ENCODE data around the gene CDK14.

CDK14 gene

DNA sequence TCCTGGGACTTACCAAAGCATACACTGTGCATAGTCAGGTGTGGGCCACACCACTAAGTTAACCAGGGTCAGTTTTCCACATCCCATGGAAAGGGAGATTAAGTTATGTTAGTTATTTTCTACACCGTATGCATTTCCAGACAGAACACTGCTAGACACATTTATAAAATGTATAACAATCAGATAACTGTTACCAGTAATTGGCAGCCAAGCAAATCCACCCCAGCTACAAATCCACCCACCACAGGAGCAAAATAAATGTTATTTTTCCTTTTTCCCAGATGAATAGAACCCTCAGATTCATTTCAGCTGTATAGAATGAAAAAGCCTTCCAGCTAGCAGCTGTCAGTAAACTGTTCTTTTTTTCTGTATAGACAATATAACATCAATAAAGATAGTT is 411.2 kb downstream of the CDK14 start:
- no peak for DNase-seq (ENCODE audit: low spot score)

DNA sequence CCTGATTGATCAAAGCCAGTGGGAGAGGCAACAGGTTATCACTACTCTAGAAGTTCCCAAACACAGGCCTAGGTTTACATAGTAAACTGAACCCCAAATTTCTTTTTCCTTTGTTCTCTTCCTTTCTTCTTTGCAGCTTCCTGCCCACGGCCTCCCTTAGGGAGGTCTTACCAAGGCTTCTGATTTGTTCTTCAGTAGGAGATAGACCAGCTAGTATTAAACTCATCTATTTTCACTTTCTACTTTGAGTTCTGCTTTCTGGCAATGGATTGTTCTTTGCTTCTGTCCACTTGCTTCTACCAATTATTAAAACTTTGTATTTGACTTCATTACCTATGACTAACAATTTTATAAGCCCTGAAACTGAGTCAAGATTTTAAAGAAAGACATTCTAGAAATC is 417.0 kb downstream of the CDK14 start:
- no peak for DNase-seq (ENCODE audit: low spot score)

DNA sequence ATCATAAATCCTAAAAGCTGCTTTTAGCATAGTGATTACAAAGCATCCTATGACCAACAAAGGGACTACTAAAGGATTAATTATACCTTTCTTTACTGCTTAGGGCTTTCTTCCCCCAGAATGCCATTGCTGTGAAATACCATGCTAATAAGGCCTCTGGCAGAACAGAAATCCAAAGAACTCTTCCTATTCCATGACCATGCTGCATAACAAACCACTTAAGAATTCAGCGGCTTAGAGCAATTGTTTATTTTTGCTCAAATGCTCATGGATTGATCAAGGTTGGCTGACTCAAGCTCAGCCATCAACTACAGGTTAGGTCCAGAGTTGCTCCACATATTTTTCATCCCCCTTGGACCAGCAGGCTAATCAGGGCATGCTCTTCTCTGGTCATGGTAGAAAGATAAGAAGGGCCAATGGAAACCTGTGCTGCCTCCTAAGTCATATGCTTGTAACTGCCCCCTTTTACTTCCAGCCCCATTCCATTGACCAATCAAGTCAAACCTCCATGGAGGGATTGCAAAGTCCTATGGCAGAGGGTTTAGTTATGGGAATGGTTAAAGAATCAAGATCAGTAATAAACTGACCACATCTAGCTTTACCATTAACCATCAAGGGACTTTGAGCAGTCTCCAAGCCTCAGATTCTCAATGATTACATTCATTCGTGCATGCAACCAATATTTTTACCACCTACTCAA is 423.7 kb downstream of the CDK14 start:
- DNase-seq (ENCODE audit: low spot score) = no peak

DNA sequence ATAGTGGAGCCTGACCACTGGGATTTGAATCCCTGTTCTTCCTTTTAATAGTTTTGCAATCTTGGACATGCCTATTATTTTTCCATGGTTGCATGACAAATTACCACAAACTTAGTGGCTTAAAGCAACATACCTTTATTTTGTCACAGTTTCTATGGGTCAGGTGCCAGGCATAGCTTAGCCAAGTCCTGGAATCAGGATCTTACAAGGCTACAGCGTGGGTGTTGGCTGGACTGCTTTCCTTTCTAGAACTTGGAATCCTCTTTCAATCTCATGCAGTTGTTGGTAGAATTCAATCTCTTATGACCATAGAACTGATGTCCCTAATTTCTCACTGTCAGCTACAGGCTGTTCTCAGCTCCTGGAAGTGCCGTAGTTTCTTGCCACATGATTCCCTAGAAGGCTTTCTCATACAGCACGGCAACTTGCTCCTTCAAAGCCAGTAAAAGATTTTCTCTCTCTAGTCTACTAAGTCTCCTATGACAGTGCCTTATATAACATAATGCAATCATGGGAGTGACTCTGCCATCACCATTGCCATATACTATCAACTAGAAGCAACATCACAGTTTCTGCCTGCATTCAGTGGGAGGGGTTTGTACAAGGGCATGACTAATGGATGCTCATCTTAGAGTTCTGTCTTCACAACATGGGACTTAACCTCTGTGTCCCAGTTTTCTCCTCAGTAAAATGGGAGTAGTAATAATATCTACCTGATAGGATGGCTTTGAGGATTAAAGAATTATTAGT is 424.7 kb downstream of the CDK14 start:
- no peak for DNase-seq (ENCODE audit: low spot score)

DNA sequence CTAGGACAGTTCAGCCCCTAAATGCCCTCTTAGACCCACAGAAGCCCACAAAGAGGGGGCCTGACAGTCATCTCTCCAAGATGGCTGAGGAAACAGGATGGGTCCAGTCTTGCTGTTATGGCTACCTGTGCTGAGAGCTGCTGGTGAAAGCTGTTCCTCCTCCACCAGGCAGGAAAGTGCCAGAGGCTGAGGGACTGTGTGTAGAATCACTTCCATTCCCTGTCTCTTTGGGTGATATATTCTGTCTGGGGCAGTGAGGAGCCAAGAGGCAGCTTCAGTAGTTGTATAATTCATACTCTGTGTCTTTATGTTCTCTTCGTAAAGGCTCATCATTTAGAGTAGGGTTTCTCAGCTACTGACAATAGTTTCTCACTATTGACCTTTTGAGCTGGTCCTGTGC is 425.8 kb downstream of the CDK14 start:
- DNase-seq (ENCODE audit: low spot score) = no peak

DNA sequence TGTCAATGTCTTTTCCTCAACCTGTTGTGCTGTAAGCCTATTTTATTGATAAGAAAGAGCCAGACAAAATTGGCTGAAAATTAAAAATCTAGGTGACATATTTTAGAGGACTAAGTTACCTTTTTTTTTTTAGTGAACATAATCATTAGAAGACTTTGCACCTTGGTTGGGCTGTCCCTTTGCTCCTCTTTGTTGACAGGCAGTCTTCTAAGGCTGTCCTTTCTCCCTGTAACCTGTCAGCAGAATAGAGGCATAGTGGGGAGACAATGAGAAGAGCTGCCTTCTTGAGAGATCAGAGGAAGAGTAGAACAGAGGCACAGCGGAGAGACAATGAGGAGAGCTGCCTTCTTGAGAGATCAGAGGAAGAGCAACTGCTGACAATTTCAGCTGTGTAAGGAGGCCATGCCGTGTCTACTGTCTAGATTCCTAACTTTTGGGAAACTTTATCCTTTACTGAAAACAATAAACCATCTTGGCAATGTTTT is 429.8 kb downstream of the CDK14 start:
- DNase-seq (ENCODE audit: low spot score) = no peak

DNA sequence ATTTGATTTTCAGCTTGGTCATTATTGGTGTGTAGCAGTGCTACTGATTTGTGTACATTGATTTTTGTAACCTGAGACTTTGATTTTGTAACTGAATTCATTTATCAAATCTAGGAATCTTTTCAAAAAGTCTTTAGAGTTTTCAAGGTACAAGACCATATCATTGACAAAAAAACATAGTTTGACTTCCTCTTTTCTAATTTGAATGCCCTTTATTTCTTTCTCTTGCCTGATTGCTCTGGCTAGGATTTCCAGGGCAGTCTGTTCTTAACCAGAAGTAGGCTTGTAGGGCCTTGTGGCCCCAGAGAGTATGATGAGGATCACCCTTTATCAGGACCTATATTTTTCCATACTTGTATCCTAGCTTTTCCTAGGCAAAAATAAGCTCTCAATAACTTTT is 433.6 kb downstream of the CDK14 start:
- DNase-seq (ENCODE audit: low spot score) = no peak

DNA sequence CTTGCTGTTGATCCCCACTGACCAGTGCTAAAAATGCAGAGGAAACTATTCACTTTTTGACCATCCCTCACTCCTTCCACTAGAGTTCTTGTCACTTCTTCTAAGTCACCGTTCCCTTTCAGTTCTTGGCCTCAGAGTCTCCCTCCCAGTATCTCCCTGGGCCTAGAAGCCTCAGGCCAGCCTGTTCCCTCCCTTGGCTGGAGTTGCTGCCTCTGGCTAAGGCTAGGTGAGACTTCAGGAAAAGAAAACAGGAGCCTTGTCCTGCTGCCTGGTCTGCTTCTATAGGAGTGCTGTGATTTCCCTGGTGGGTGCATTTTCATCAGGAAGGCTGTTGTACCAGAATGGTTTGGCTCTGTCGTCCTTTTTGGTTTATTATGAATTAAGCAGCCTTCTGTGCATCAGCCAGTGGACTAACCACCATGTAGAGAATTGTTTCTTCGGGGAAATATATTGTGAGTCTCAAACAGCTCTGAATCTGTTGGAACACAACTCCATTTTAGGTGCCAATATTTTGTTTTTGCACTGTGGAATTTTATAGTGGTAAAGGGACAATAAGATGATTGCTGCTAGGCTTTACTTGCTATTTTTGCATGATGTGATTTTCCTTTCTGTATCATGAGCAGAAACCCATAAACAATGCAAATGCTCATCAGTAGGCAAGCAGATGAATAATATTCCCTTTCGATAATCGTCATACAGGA is 434.7 kb downstream of the CDK14 start:
- no peak for DNase-seq (ENCODE audit: low spot score)

DNA sequence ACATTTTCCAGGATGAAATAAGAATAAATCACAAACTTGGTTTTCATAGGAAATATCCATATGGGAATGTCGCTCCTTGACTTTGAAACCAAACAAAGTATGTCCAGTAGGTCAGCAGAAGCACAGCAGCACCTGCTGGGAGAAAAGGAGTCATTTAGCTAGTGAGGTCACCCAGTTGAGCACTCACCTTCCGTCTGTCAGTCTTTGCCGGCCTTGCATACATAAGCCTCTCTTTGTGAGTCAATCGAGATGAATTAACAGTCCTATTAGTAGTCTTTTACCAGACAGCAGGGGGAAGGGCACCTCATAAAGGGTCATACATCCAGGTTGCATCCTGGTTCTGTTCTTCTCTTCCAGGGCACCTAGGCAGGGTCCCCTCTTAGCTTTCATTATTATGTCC is 435.6 kb downstream of the CDK14 start:
- DNase-seq (ENCODE audit: low spot score) = no peak

DNA sequence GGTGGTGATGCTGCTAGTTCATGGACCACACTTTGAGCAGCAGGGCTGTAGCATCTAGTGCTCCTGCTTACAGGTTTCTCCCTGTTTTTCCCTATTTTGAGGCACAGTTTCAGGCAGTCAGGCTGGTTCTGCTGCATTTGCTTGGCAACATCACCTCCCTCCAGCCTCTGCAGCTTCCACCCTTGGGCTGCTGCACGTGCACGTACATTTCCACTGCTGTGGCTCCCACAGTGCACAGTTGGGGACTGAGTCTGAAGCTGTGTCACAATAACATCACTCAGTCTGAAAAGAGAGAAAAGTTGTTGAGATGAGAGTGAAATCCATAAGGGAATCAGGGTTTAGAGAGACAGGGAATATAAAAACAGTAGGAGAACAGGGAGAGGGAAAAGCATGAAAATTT is 437.5 kb downstream of the CDK14 start:
- DNase-seq (ENCODE audit: low spot score) = no peak

DNA sequence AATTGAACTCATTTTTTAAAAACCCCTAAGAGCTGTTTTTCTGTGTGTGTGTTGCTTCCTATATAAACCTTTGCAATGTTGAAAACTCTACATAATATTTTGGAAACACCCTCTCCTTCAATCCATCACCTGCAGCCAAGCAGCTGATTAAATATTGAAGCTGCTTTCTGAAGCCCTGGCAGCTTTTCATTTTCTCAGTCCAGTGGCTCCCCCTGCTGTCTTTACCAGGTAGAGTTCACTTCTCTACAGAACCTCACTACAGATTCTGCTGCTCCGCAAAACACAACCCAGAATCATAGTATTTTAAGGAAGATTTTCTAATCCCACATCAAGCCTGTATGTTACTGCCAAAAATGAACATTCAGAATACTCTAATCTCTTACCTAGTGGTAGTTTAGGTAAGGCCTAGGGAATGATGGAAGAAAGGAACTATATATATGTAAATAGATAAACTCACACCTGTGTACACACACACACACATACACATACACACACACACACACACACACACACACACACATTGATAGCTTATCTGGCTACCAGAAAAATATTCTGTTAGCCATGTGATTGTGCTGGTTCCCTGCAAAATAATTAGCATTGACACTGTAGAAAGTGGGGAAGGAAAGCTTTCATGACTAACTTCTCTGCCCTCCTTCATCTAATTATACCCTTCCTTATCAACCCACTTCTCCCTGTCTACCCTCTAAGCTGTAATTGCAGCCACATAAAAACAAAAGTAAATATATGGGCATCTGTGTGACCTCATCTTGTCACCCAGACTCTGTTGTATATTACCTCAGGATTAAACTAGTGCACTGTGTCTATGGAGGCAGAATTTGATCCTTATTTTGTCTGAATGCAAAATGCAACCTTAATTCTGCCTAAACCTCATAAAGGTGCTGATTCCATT is 438.6 kb downstream of the CDK14 start:
- DNase-seq (ENCODE audit: low spot score) = peak; percentile 67

DNA sequence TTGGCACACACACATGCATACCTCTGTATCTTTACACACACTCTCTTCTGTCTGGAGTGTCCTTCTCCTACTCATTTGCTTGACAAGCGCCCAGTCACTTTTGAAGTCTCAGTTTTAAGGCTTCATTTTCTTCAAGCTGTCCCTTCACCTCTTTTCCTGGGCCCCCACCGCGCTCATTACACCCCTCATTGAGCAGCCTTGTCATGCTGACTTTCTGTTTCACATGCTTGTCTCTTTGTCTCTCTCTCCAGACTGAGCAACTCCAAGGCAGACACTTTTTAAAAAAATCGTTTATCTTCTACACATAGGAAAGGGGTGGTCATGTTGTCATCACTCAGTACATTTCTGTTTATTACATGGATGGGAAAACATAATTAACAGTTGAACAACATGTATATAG is 442.9 kb downstream of the CDK14 start:
- no peak for DNase-seq (ENCODE audit: low spot score)

DNA sequence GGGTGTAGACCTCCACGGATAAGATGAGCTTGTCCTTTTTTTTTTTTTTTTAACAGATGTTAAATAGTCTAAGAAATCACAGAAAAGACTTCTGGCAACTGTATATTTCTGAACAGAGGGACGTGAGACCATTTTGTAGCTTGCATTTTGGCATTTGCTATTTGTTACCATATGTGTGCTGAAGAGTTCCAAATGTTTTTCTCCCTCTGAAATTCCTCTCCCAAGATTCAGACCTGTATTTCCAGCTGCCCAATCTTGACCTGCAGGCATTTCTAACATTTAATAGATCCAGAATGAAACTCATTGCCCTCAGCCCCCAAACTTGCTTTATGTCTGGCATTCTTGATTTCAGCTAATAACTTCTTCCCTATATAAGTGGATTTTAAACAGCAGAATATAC is 445.0 kb downstream of the CDK14 start:
- no peak for DNase-seq (ENCODE audit: low spot score)

DNA sequence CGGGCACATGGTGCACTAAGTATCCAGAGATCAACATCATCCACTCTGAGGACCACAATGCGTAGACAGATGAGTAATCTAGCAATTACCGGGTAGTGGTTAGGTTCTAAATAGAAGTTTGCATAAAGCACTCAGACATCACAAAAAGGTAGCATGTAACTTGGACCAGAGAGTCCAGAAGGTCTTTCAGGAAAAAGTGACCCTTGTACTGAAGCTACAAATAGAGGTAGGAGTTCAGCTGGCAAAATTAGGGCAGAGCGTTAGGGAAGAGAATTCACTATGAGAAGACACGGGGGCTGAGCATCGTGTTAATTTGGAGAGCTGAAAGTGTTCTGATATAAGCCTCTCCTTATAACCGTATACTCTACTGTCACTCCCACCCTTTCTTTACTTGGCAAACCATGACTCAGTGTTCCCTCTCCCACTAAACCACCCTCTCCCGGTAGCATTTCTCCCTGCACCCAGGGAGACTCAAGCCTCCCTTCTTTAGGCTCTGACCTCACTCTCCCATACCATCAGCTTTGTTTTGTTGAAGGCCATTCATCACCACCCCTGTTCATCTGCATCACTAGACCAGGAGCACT is 445.9 kb downstream of the CDK14 start:
- no peak for DNase-seq (ENCODE audit: low spot score)

DNA sequence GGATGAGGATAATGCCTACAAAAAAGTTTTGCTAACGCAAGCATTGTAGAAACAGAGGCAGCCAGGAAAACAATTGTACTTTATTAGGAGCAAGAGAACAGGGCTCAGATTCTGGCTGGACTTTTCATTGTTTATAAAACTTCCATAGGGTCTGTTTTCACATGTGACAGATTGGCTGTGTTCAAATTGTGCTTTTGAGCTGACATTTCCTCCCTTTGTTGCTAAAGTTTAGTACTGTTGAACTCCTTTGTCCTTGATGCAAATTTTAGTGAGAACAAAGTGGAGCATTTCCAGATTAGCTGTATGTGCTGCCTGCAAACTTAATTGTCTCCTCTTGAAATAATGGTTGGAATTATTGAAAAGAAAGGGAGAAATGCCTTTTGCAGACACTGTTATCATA is 447.1 kb downstream of the CDK14 start:
- no peak for DNase-seq (ENCODE audit: low spot score)

DNA sequence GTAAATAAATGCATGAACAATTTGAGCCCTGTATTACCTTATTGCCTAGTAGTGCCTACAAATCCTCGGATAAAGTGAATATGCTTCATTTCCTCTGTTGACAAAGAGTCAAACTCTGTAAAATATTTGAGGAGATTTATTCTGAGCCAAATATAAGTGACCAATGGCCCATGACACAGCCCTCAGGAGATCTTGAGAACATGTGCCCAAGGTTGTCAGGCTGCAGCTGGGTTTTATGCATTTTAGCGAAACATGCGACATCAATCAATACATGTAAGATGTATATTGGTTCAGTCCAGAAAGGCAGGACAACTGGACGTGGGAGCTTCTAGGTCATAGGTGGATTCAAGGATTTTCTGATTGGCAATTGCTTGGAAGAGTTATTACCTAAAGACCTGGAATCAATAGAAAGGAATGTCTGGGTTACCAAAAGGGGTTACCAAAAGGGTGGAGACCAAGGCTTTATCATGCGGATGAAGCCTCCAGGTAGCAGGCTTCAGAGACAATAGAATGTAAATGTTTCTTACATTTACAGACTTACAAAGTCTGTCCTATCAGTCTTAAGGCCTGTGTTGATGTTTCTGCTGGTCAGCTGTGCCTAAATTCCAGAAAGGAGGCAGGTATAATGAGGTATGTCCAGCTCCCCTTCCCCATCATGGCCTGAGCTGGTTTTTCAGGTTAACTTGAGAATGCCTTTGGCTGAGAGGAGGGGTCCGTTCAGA is 448.0 kb downstream of the CDK14 start:
- DNase-seq (ENCODE audit: low spot score) = no peak

DNA sequence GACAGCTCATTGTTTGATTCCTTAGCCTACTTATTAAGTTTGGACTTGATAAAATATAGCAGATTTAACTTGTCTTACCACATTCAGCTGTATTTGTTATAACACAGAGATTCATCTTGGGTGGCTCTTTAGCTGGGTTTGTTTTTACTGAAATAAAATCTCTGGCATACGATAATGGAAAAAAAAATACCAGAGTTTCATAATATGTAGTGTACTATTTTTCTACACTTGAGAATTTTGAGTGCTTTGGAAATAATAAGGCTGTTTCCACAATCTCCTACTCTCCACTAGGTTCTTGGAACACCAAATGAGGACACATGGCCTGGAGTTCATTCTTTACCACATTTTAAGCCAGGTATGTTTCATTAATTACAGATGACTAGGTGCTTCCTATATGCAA is 449.5 kb downstream of the CDK14 start:
- DNase-seq (ENCODE audit: low spot score) = no peak

DNA sequence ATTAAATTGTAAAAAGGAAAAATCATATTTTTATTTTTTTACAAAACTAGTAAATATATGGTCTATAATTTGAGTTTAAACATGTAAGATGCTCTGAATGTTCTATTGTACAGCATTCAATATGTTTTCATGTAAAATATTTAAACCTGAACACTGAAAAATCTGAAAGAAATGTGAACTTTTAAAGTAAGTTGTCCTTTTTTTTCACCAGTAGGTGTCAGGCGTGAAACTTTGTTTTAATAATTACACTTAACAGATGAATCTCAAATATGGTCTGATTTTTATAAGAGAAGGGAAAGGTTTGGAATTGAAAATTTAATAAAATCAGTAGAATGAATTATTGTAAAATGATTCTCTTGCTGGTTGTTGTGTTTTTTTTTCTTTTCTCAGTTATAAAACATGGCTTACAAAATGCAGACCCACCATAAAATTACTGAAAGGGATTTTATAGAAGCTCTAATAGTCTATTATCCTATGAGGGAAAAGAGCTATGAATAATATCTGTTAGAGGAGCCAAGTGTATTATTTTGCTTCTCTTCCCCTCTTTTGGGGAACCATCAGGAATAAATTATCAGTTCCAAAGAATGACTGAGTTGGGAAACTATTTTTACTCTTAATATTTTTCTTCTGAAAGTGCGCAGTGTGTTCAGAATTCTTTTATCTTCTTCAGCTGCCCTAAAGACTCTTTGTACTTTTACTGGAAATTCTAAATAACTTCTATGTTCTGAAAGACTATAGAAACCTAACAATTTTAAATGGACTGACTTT is 450.4 kb downstream of the CDK14 start:
- peak; percentile 29 for DNase-seq (ENCODE audit: low spot score)

DNA sequence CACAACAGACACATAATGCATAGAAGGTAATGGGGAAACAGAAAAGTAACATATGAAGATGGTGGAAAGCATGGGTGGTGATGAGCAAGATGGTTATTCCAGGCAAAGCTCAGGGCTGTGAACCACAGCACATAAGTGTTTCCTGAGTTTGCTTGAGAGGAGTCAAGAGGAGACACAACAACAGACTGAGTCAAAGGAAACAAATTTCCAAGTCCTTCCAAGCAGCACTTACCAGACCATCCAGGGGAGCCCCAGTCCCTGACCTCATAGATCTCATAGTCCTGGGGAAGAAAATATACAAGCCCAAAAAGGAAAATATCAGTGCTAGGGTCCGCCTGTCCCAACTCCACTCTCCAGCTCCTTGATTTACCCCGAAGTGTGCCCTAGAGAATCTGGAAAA is 451.5 kb downstream of the CDK14 start:
- no peak for DNase-seq (ENCODE audit: low spot score)

DNA sequence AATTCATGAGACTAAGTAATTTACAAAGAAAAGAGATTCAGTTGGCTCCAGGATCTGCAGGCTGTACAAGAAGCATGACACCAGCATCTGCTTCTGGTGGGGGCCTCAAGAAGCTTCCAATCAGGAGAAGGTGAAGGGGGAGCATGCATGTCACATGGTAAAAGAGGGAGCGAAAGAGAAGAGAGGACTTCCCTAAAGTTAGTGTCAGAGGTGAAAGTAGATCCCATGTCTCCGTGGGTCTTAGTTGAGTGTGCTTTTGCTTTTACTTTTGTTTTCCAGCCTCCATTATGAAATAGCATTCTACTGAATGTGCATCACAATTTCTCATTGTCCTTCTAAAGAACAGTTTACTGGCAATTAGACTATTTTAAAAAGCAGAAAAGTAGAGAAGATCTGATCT is 454.6 kb downstream of the CDK14 start:
- no peak for DNase-seq (ENCODE audit: low spot score)

Measured in GM03348 (cell line).